ENCODE results near the gene NKAIN2.

DNA sequence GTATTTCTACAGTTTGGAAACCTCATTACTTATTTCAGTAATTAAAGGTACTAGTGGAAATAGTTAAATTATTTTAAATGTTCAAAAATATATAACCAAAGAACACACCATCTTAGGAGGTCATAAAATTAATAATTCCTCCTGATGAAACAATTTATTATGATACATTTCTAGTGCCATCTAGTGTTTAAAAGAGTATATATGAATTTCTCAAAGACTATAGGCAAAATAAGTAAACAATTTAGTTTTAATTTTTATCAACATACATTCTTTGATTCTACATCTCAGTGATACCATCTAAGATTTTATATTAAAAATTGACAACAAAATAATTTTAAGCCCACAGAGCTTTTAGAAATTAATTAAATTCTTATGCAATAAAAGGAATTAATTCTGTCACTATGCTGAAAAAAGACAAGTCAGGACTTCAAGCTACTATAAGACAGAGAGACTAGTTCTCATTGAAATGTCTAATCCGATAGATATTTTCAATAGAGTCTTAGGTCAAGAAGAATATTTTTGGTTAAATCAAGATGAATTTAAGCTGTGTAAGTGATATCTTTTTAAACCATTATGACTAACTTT is 1050.8 kb downstream of the NKAIN2 start:
- no peak for TF ChIP-seq EZH2 (IDR thresholded peaks at IDR 0.05; ENCODE audit: low read length)
- TF ChIP-seq, protein P1, sequence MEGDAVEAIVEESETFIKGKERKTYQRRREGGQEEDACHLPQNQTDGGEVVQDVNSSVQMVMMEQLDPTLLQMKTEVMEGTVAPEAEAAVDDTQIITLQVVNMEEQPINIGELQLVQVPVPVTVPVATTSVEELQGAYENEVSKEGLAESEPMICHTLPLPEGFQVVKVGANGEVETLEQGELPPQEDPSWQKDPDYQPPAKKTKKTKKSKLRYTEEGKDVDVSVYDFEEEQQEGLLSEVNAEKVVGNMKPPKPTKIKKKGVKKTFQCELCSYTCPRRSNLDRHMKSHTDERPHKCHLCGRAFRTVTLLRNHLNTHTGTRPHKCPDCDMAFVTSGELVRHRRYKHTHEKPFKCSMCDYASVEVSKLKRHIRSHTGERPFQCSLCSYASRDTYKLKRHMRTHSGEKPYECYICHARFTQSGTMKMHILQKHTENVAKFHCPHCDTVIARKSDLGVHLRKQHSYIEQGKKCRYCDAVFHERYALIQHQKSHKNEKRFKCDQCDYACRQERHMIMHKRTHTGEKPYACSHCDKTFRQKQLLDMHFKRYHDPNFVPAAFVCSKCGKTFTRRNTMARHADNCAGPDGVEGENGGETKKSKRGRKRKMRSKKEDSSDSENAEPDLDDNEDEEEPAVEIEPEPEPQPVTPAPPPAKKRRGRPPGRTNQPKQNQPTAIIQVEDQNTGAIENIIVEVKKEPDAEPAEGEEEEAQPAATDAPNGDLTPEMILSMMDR (optimal IDR thresholded peaks at IDR 0.05 in 1 of 3, IDR thresholded peaks at IDR 0.05 in 1 of 3, conservative IDR thresholded peaks at IDR 0.05 in 1 of 3; ENCODE audit: extremely low read depth in 1 of 3, insufficient read depth in 2 of 3, low read length in 3 of 3), result no peak
